ENCODE measurements around the gene ARFRP1.
"Not testable (repeated sequence)": the region's sequence is repeated elsewhere in the genome, so short reads cannot be mapped to it uniquely, and the experiment has no call there.

Gene ARFRP1

GRCh38 chr20:63671695-63672094 is 36.1 kb downstream of the ARFRP1 start:
- DNase-seq = not testable (repeated sequence)

- no peak for DNase-seq
Measured at GRCh38 chr20:63668351-63668750, 39.4 kb downstream of the ARFRP1 start.

GRCh38 chr20:63667858-63668257 is 39.9 kb downstream of the ARFRP1 start:
- no peak for DNase-seq

GRCh38 chr20:63665708-63666107 is 42.1 kb downstream of the ARFRP1 start:
- DNase-seq = no peak

GRCh38 chr20:63664861-63665594 is 42.7 kb downstream of the ARFRP1 start:
- DNase-seq = no peak

- no peak for DNase-seq
Measured at GRCh38 chr20:63664143-63664851, 43.5 kb downstream of the ARFRP1 start.

GRCh38 chr20:63663332-63664066 is 44.3 kb downstream of the ARFRP1 start:
- DNase-seq = no peak

GRCh38 chr20:63662813-63663189 is 45.0 kb downstream of the ARFRP1 start:
- DNase-seq = no peak

GRCh38 chr20:63661959-63662812 is 45.6 kb downstream of the ARFRP1 start:
- no peak for DNase-seq

GRCh38 chr20:63661108-63661507 is 46.7 kb downstream of the ARFRP1 start:
- no peak for DNase-seq

GRCh38 chr20:63660622-63661021 is 47.2 kb downstream of the ARFRP1 start:
- no peak for DNase-seq

GRCh38 chr20:63660174-63660573 is 47.6 kb downstream of the ARFRP1 start:
- DNase-seq = not testable (repeated sequence)

GRCh38 chr20:63659370-63659769 is 48.4 kb downstream of the ARFRP1 start:
- no peak for DNase-seq

- DNase-seq = no peak
Measured at GRCh38 chr20:63658749-63659187, 49.0 kb downstream of the ARFRP1 start.

- peak; percentile 84 for DNase-seq
Measured at GRCh38 chr20:63657937-63658748, 49.6 kb downstream of the ARFRP1 start, which contains the start of gene RTEL1. Gene RTEL1, plus strand, starts transcription at chr20:63658312. Its CDS starts 1,091 bp downstream, at chr20:63659403.

- DNase-seq = no peak
Measured at GRCh38 chr20:63657260-63657936, 50.4 kb downstream of the ARFRP1 start.

GRCh38 chr20:63656451-63656850 is 51.3 kb downstream of the ARFRP1 start:
- DNase-seq = no peak

GRCh38 chr20:63655249-63655648 is 52.5 kb downstream of the ARFRP1 start:
- no peak for DNase-seq

- no peak for DNase-seq
Measured at GRCh38 chr20:63653974-63654668, 53.7 kb downstream of the ARFRP1 start.
